GM21447 (cell line): Measurements from ENCODE around the gene LMNA.
A peak's percentile ranks its signal among the peaks of the same experiment; 100 is the strongest.

ENCODE experiments used
- ATAC-seq: cut with Tn5 transposase; IDR thresholded peaks from one replicate; pipeline ENCODE4 v1.9.1; 2021; ENCODE audit not compliant: unreplicated experiment

Gene LMNA

GRCh38 chr1:156081180-156081916 is 33.2 kb upstream of the LMNA start:
- no peak for ATAC-seq

GRCh38 chr1:156081917-156082308 is 32.6 kb upstream of the LMNA start:
- ATAC-seq, result no peak

GRCh38 chr1:156082309-156083091 is 32.0 kb upstream of the LMNA start, which contains the start of gene MEX3A:
Gene MEX3A, minus strand, starts transcription at chr1:156082465. Its CDS starts 467 bp downstream, at chr1:156081998.
- ATAC-seq, result no peak

- no peak for ATAC-seq
Measured at GRCh38 chr1:156083800-156084790, 30.4 kb upstream of the LMNA start.

GRCh38 chr1:156086256-156086662 is 28.3 kb upstream of the LMNA start:
- ATAC-seq, result no peak

GRCh38 chr1:156089704-156090103 is 24.8 kb upstream of the LMNA start:
- ATAC-seq, result no peak

- no peak for ATAC-seq
Measured at GRCh38 chr1:156090138-156090839, 24.2 kb upstream of the LMNA start.

GRCh38 chr1:156090840-156091188 is 23.7 kb upstream of the LMNA start:
- no peak for ATAC-seq

GRCh38 chr1:156091610-156092009 is 22.9 kb upstream of the LMNA start:
- no peak for ATAC-seq

- ATAC-seq, result no peak
Measured at GRCh38 chr1:156095906-156096508, 18.5 kb upstream of the LMNA start.

GRCh38 chr1:156096640-156097391 is 17.7 kb upstream of the LMNA start:
- ATAC-seq, result peak; percentile 68

- peak; percentile 4 for ATAC-seq
Measured at GRCh38 chr1:156097499-156098178, 16.9 kb upstream of the LMNA start.

GRCh38 chr1:156098784-156099183 is 15.7 kb upstream of the LMNA start:
- no peak for ATAC-seq

GRCh38 chr1:156099282-156099681 is 15.2 kb upstream of the LMNA start:
- no peak for ATAC-seq

GRCh38 chr1:156100205-156100995 is 14.1 kb upstream of the LMNA start:
- ATAC-seq, result no peak

GRCh38 chr1:156101880-156102279 is 12.6 kb upstream of the LMNA start:
- no peak for ATAC-seq

GRCh38 chr1:156102633-156103511 is 11.6 kb upstream of the LMNA start:
- no peak for ATAC-seq
